Sigmoid colon (tissue), 4 donors: ENCODE data around the gene RBBP8NL.

Experiments
- EP300 ChIP-seq, 4 donors: sonication (generic); formaldehyde crosslinking; IDR thresholded peaks; one replicate each; pipeline ENCODE4 v1.6.1; 2017; ENCODE audit warnings: antibody characterized with exemption in 4 of 4
- TF ChIP-seq, protein P1 (sequence below), 4 experiments: fragments of 450-650 bp in 3 of 4; fragments of 200-600 bp in 1 of 4; IDR thresholded peaks; one replicate each; pipeline ENCODE4 v1.5.1; 2016 to 2019; ENCODE audit warnings: antibody characterized with exemption in 4 of 4, mild to moderate bottlenecking in 3 of 4, moderate library complexity in 2 of 4

DNA sequence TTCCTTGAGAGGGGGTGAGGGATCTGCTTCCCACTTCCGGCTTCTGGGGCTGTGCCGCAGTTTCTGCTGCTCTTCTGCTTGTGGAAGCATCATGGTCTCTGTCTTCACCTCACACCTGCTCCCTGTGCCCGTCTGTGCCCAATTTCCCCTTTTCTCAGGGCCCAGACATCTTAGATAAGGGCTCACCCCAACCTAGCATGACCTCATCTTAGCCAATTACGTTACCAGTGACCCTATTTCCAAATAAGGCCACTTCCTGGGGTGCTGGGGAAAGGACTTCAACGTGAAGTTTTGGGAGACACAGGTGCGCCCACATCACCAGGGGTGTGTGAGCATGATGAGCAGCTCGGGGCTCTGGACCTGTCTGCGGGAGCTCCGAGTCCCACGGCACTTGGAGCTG, 20.7 kb upstream of the RBBP8NL start:
- TF ChIP-seq EP300 (IDR thresholded peaks at IDR 0.05): no peak
- TF ChIP-seq, protein P1, sequence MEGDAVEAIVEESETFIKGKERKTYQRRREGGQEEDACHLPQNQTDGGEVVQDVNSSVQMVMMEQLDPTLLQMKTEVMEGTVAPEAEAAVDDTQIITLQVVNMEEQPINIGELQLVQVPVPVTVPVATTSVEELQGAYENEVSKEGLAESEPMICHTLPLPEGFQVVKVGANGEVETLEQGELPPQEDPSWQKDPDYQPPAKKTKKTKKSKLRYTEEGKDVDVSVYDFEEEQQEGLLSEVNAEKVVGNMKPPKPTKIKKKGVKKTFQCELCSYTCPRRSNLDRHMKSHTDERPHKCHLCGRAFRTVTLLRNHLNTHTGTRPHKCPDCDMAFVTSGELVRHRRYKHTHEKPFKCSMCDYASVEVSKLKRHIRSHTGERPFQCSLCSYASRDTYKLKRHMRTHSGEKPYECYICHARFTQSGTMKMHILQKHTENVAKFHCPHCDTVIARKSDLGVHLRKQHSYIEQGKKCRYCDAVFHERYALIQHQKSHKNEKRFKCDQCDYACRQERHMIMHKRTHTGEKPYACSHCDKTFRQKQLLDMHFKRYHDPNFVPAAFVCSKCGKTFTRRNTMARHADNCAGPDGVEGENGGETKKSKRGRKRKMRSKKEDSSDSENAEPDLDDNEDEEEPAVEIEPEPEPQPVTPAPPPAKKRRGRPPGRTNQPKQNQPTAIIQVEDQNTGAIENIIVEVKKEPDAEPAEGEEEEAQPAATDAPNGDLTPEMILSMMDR (IDR thresholded peaks at IDR 0.05): no peak
